Breast epithelium (tissue), 4 donors: ENCODE data around the gene FRMD5. TPM values are rescaled to one million over a fixed set of nuclear protein-coding genes. Genes with fewer than 3 reads are reported as not detected.

ENCODE experiments used
- DNase-seq, 2 donors: peaks; one replicate each; pipeline ENCODE4 v3.0.0-alpha.2; 2019; ENCODE audit warnings: low spot score in 2 of 2
- H3K27ac ChIP-seq, 2 donors: fragments of 200-600 bp; sonication (generic) in 1 of 2; one replicate each; pipeline ENCODE4 v1.5.1; 2016 to 2019; ENCODE audit warnings: mild to moderate bottlenecking in 1 of 2
- H3K27me3 ChIP-seq, 2 donors: fragments of 200-600 bp; sonication (generic) in 1 of 2; one replicate each; pipeline versions ENCODE4 v1.5.1 to v1.6.0; 2017 to 2019; ENCODE audit warnings: control low read depth in 1 of 2, mild to moderate bottlenecking in 1 of 2
- H3K36me3 ChIP-seq: fragments of 200-600 bp; one replicate; pipeline ENCODE4 v1.5.1; 2019
- H3K4me1 ChIP-seq, 2 donors: fragments of 200-600 bp; sonication (generic); one replicate each; pipeline ENCODE4 v1.5.1; 2016 to 2019; ENCODE audit warnings: control low read depth in 1 of 2
- H3K4me3 ChIP-seq, 3 donors: fragments of 200-600 bp; sonication (generic); 1 replicate in 2 of 3; 2 replicates in 1 of 3; pipeline ENCODE4 v1.5.1; 2016 to 2019; ENCODE audit warnings: mild to moderate bottlenecking in 3 of 3, moderate library complexity in 2 of 3
- H3K9me3 ChIP-seq, 2 donors: fragments of 200-600 bp; sonication (generic) in 1 of 2; one replicate each; pipeline ENCODE4 v1.5.1; 2016 to 2019; ENCODE audit warnings: control low read depth in 1 of 2
- POLR2A ChIP-seq: fragments of 450-650 bp; IDR thresholded peaks from one replicate; pipeline ENCODE4 v1.6.1; 2016; ENCODE audit warnings: antibody characterized with exemption, mild to moderate bottlenecking, moderate library complexity
- POLR2AphosphoS5 ChIP-seq, 3 donors: sonication (generic); formaldehyde crosslinking; IDR thresholded peaks; one replicate each; pipeline ENCODE4 v1.6.1; 2017; ENCODE audit warnings: antibody characterized with exemption in 3 of 3
- intact Hi-C: fragments of 100-400 bp; cut with DNase I; formaldehyde crosslinking; loops from one replicate; pipeline ENCODE4 v1.15.1; 2023; ENCODE audit warnings: low total_unique reads
- total RNA-seq, 3 donors: library from RNA; depleted of rRNA; stranded (reverse); fragments of >200 nt; gene quantifications; one replicate each; pipeline ENCODE4 v1.1.0, GENCODE V29; 2016
- TF ChIP-seq, protein P1 (sequence below), 3 donors: fragments of 450-650 bp; IDR thresholded peaks; one replicate each; pipeline ENCODE4 v1.5.1; 2016 to 2017; ENCODE audit warnings: antibody characterized with exemption in 3 of 3, mild to moderate bottlenecking in 3 of 3, moderate library complexity in 3 of 3

The FRMD5 gene
- total RNA-seq, 3 donors from 2014 or later: 0.66 to 1.6 TPM; not detected in 1

DNA sequence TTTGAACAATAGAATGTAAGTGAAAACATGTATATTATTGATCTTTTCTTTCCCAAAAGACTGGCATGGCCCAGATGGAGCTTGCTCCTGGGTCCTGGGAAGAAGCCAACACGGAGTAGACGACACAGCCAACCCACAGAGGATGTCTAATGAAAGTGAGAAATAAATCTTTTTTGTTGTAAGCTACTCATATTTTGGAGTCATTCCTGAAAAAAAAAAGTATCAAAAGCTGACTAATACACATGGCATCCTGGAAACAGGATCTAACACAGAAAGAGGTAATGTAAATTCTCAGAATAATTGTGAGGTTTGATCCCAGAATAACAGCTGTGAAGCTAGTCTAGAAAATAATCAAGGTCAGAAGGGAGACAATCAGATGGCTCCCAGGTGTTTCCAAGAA lies 12.6 kb upstream of the FRMD5 start:
- Histone ChIP-seq H3K27ac (no peak overlapping the region), H3K9me3 (no peaks in the 10 kb centered on the region), H3K36me3 (no peaks in the 10 kb centered on the region), H3K4me1 (no peaks in the 10 kb centered on the region), H3K27me3 (peaks cover 0 to 8% of the 10 kb centered on the region in 2 donors), H3K4me3 (no peak overlapping the region)
- TF ChIP-seq, protein P1, sequence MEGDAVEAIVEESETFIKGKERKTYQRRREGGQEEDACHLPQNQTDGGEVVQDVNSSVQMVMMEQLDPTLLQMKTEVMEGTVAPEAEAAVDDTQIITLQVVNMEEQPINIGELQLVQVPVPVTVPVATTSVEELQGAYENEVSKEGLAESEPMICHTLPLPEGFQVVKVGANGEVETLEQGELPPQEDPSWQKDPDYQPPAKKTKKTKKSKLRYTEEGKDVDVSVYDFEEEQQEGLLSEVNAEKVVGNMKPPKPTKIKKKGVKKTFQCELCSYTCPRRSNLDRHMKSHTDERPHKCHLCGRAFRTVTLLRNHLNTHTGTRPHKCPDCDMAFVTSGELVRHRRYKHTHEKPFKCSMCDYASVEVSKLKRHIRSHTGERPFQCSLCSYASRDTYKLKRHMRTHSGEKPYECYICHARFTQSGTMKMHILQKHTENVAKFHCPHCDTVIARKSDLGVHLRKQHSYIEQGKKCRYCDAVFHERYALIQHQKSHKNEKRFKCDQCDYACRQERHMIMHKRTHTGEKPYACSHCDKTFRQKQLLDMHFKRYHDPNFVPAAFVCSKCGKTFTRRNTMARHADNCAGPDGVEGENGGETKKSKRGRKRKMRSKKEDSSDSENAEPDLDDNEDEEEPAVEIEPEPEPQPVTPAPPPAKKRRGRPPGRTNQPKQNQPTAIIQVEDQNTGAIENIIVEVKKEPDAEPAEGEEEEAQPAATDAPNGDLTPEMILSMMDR (IDR thresholded peaks at IDR 0.05): no peak
- no peak for TF ChIP-seq POLR2AphosphoS5 (IDR thresholded peaks at IDR 0.05)
- TF ChIP-seq POLR2A: no peak
- DNase-seq: no peak
- intact Hi-C loops: no loop called here

DNA sequence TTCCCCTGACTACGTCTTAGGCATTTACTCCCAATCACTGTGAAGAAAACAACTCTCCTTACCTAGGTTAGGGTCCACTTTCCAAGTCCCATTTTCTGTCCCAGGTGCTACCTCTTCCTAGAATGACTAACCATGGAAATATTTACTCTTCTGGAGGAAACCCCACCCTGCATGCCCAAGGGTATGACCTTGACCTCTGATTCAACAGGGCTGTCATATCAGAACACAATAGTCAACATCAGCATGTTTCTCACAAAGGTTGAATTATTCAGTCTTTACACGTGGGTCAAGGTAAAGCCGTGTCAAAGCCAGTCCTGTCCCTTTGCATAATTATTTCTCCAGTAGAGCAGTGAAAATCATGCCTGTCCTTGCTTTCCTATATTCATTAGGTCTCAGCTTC lies 4.3 kb upstream of the FRMD5 start:
- peaks cover 0 to 7% of the 10 kb centered on the region in 2 donors for H3K27me3 ChIP-seq

DNA sequence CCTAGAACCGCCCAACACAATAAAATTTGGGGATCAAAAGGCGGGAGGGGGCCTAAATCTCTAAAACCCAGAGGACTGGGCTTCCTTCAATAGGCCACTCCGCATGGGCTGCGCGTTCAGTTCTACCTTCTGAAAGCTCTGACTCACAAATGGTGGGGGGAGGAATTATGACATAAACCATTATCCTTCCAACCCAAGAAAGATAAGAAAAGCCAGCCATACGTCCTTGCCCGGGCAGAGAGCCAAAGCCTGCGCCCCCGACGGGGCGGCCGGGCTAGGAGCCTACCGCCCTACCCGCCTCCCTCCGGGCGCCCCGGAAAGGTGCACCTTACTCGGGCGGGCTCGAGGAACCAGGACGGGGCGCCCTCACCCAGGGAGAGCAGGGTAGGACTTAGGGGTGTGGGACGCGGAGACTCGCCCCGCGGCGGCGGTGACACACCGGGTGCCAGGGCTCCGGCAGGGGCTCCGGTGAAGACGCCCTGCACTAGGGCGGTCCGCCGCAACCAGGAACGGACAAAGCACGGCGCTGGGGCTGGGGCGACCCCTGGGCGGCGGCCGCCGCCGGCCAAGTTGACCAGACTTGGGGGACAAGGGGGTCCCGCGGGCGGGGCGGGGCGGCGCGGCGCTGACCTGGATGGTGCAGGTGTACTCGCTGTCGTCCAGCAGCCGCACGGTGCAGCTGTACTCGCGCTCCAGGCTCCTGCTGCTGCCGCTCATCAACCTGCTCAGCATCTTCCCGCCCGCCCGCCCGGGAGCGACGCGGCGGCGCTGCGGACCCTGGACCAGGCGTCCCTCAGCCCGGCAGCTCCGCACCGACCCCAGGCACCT lies 534 bp downstream of the FRMD5 start:
- intact Hi-C loops: no loop called here
- H3K27ac ChIP-seq: peak overlapping the region; percentile 10 to 57
- H3K27me3 ChIP-seq: peaks cover 0 to 22% of the 10 kb centered on the region in 2 donors
- no peak for DNase-seq
- peak overlapping the region; percentile 49 to 85 (median 68) for H3K4me3 ChIP-seq
- TF ChIP-seq, protein P1 (IDR thresholded peaks at IDR 0.05): no peak
- TF ChIP-seq POLR2A (no peak), POLR2AphosphoS5 (IDR thresholded peaks at IDR 0.05) (no peak)
- H3K4me1 ChIP-seq: no peaks in the 10 kb centered on the region
- H3K9me3 ChIP-seq: no peaks in the 10 kb centered on the region
- no peaks in the 10 kb centered on the region for H3K36me3 ChIP-seq

More for the DNA sequence above, 4.3 kb upstream of the FRMD5 start:
- DNase-seq: no peak
- H3K27ac ChIP-seq: no peak overlapping the region
- no peak overlapping the region for H3K4me3 ChIP-seq
- H3K9me3 ChIP-seq: no peaks in the 10 kb centered on the region
- intact Hi-C loops: no loop called here
- H3K36me3 ChIP-seq: no peaks in the 10 kb centered on the region
- no peaks in the 10 kb centered on the region for H3K4me1 ChIP-seq
- TF ChIP-seq, protein P1 (IDR thresholded peaks at IDR 0.05): no peak
- TF ChIP-seq POLR2AphosphoS5 (IDR thresholded peaks at IDR 0.05) (no peak), POLR2A (no peak)

DNA sequence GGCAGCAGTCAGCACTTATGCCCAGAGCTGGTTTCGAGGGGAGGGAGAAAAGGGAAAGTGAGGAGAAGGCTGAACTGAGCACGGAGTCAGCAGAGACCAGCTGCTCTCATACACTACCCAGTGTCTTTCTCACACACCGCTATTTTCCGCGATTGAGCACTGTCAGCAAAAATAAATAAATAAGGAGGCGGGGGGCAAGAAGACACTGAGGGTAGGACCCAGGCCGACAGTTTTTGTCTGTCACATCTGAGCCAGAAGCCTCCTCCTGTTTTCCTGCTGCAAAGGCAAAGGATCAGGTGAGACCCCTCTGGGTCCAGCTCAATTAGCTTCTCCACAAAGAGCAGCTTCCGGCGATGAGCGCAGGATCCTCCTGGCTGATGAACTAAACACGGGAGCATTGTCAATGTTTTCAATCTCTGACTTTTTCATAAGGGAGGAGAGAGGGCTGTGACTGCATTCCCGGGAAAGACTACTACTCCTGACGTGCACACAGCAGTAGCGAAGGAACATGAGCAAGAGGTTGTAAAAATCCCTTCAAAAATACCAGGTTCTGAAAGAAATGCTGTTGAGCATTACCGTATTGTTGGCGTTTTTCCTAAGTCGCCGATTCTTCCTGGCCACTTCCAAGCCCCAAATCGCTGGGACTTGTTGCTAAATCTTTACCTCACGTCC lies 1.3 kb downstream of the FRMD5 start:
- TF ChIP-seq POLR2A (no peak), POLR2AphosphoS5 (IDR thresholded peaks at IDR 0.05) (no peak)
- TF ChIP-seq, protein P1 (IDR thresholded peaks at IDR 0.05): no peak
- H3K4me3 ChIP-seq: peak overlapping the region; percentile 49 to 85 (median 68)
- DNase-seq: no peak
- H3K27me3 ChIP-seq: peaks cover 0 to 22% of the 10 kb centered on the region in 2 donors
- intact Hi-C loops: no loop called here
- H3K9me3 ChIP-seq: no peaks in the 10 kb centered on the region
- H3K27ac ChIP-seq: no peak overlapping the region
- no peaks in the 10 kb centered on the region for H3K4me1 ChIP-seq
- no peaks in the 10 kb centered on the region for H3K36me3 ChIP-seq

DNA sequence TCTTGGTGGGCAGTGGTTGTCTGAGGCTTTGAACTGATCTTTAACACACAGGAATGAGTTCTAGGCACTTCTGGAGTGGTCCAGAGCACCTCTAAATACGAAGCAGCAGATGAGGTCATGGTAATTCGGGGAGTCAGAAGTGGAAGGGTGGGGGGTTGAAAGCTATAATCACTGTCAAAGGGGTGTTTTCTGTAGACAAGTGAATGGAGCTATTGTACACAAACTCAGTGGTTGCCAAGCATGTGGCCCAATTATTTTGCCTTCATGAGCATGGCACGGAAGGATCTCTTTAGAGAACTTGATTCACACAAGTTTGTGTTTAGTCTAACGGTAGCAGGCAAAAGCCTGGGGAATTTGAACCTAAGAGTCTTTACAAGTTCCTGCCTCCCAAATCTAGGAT lies 6.3 kb downstream of the FRMD5 start:
- H3K36me3 ChIP-seq: no peaks in the 10 kb centered on the region
- intact Hi-C loops: no loop called here
- H3K4me3 ChIP-seq: no peak overlapping the region
- TF ChIP-seq, protein P1 (IDR thresholded peaks at IDR 0.05): no peak
- TF ChIP-seq POLR2A (no peak), POLR2AphosphoS5 (IDR thresholded peaks at IDR 0.05) (no peak)
- H3K27ac ChIP-seq: no peak overlapping the region
- no peak for DNase-seq
- no peaks in the 10 kb centered on the region for H3K4me1 ChIP-seq
- peaks cover 0 to 13% of the 10 kb centered on the region in 2 donors for H3K27me3 ChIP-seq
- H3K9me3 ChIP-seq: no peaks in the 10 kb centered on the region
